ENCODE data around the gene RXRG.
A peak's percentile ranks its signal among the peaks of the same experiment; 100 is the strongest.

Gene RXRG

DNA sequence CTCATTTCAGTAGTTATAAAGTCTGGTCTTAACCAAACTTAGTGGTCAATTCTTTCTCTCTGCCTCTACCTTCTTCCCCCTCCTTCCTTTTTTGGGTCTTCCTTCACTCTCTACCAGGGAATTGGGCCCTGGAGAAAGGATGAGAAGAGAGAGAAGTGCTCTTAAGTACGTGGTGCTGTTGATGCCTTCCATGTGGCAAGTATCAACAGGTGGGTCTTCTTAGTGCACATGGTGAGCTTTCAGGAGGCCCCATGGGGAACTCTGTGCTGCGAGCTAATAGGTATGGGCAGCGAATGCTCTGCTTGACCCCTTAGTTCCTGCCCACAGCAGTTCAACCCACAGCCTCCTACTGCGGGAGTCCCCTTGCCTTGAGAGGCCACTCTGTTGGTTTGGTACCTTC, 49.0 kb downstream of the RXRG start:
- H3K27me3 ChIP-seq (ENCODE audit: control insufficient read depth in 1 of 2, insufficient read depth in 2 of 2, low read length in 2 of 2) = peaks cover 3 to 10% of the 10 kb centered on the region in 2 donors
- peaks cover 0 to 11% of the 10 kb centered on the region in 2 donors for H3K4me1 ChIP-seq (ENCODE audit: control insufficient read depth in 1 of 2, insufficient read depth in 2 of 2, low read length in 2 of 2)
- no peaks in the 10 kb centered on the region for H3K36me3 ChIP-seq (ENCODE audit: control insufficient read depth in 1 of 2, insufficient read depth in 2 of 2, low read length in 2 of 2)
- H3K27ac ChIP-seq (ENCODE audit: low read depth, low read length) = no peak overlapping the region
- H3K9me3 ChIP-seq (ENCODE audit: control insufficient read depth in 1 of 2, low read length in 2 of 2) = no peaks in the 10 kb centered on the region
- H3K9ac ChIP-seq (ENCODE audit: low read depth in 1 of 2, low read length in 2 of 2) = no peak overlapping the region
- no peak overlapping the region for H3K4me3 ChIP-seq (ENCODE audit: low read depth in 1 of 2, low read length in 2 of 2)

DNA sequence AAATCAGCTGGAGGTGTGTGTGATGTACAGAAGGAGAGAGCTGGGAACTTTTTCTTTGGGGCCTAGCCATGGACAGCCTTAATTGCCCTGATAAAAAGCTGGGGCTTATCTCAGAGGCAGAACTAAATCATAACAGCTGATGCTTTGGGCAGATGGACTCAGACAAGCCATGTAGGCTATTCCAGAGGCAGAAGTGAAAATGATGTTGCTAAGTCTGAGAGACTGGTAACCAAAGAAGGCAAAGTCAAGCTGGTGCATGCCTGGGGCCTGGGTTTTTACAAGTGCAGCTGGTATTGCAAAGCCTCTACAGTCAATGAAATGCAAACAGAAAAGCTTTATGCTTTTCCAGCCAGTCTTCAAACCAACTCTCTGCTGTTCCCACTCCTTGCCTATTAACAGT, 49.4 kb downstream of the RXRG start:
- Histone ChIP-seq H3K27ac (ENCODE audit: low read depth, low read length) (no peak overlapping the region), H3K9me3 (ENCODE audit: control insufficient read depth in 1 of 2, low read length in 2 of 2) (no peaks in the 10 kb centered on the region), H3K9ac (ENCODE audit: low read depth in 1 of 2, low read length in 2 of 2) (no peak overlapping the region), H3K4me3 (ENCODE audit: low read depth in 1 of 2, low read length in 2 of 2) (no peak overlapping the region), H3K36me3 (ENCODE audit: control insufficient read depth in 1 of 2, insufficient read depth in 2 of 2, low read length in 2 of 2) (no peaks in the 10 kb centered on the region), H3K4me1 (ENCODE audit: control insufficient read depth in 1 of 2, insufficient read depth in 2 of 2, low read length in 2 of 2) (peaks cover 0 to 11% of the 10 kb centered on the region in 2 donors), H3K27me3 (ENCODE audit: control insufficient read depth in 1 of 2, insufficient read depth in 2 of 2, low read length in 2 of 2) (peaks cover 3 to 10% of the 10 kb centered on the region in 2 donors)

DNA sequence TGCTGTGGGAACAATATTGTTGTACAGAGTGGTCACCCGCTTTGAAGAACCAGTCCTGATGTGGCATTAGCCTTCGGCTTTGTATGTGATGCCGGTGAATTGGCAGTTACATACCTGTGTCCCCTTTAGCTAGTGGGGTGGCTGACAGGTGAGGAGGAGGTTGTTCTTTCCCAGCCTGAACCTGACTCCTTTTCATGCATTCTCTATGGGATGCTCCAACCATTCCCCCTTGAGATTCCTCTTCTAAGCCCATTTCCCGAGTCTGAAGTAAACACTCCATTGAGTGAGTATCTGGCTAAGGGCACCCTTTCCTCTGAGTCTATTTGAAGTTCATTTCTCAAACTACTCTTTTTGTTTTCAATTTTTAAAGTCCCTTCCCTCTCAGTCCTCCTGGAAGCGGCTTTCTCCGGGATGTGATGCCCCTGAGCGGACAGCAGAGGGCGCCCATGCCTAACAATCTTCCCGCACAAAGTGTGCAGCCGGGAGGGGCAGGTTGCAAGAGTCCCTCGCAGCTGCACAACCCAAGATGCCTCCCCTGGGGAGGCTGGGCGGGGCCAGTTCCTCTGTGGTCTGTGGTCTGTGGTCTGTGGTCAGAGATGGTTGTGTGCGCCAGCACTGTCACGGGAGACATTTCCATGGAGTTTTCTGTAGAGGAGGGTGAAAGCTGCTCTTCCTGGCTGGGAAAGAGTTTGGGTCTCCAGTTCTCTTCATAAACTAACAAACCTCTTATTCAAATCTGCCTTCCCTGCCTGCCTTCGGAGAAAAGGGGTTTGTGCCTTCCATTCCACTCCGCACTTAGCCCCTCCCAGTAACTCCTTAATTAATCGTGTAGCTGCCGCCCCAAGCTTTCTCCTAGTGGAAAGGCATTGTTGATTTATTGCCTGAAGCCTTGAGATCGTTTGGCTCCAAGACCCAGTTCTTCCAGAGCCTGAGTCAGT, 52.0 kb downstream of the RXRG start:
- Histone ChIP-seq H3K36me3 (ENCODE audit: control insufficient read depth in 1 of 2, insufficient read depth in 2 of 2, low read length in 2 of 2) (no peaks in the 10 kb centered on the region), H3K27me3 (ENCODE audit: control insufficient read depth in 1 of 2, insufficient read depth in 2 of 2, low read length in 2 of 2) (peaks cover 15 to 20% of the 10 kb centered on the region in 2 donors), H3K9ac (ENCODE audit: low read depth in 1 of 2, low read length in 2 of 2) (peak overlapping the region in 1 of 2 donors; percentile 18), H3K9me3 (ENCODE audit: control insufficient read depth in 1 of 2, low read length in 2 of 2) (no peaks in the 10 kb centered on the region), H3K27ac (ENCODE audit: low read depth, low read length) (no peak overlapping the region), H3K4me3 (ENCODE audit: low read depth in 1 of 2, low read length in 2 of 2) (peak overlapping the region in 1 of 2 donors; percentile 53), H3K4me1 (ENCODE audit: control insufficient read depth in 1 of 2, insufficient read depth in 2 of 2, low read length in 2 of 2) (peaks cover 0 to 11% of the 10 kb centered on the region in 2 donors)

DNA sequence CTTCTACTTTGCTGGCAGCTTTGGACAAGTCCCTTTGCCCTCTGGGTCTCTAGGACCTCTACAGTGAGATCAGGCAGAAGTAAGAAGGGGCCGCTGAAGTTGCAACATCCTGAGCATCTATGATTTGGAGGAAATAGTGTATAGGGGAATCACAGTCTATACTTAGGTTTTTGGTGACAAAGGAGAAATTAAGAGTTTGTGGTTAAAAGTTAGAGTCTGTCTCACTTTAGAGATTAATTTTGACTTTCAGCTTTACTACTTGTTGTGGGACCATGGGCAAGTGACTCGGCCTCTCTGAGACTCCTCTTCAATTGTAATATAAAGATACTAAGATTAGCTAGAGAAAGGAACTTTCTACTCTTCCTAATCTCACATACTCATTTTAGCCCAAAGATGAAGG, 55.3 kb downstream of the RXRG start:
- Histone ChIP-seq H3K27me3 (ENCODE audit: control insufficient read depth in 1 of 2, insufficient read depth in 2 of 2, low read length in 2 of 2) (peaks cover 18 to 27% of the 10 kb centered on the region in 2 donors), H3K27ac (ENCODE audit: low read depth, low read length) (no peak overlapping the region), H3K4me3 (ENCODE audit: low read depth in 1 of 2, low read length in 2 of 2) (no peak overlapping the region), H3K9me3 (ENCODE audit: control insufficient read depth in 1 of 2, low read length in 2 of 2) (no peaks in the 10 kb centered on the region), H3K4me1 (ENCODE audit: control insufficient read depth in 1 of 2, insufficient read depth in 2 of 2, low read length in 2 of 2) (peaks cover 0 to 11% of the 10 kb centered on the region in 2 donors), H3K36me3 (ENCODE audit: control insufficient read depth in 1 of 2, insufficient read depth in 2 of 2, low read length in 2 of 2) (no peaks in the 10 kb centered on the region), H3K9ac (ENCODE audit: low read depth in 1 of 2, low read length in 2 of 2) (no peak overlapping the region)

DNA sequence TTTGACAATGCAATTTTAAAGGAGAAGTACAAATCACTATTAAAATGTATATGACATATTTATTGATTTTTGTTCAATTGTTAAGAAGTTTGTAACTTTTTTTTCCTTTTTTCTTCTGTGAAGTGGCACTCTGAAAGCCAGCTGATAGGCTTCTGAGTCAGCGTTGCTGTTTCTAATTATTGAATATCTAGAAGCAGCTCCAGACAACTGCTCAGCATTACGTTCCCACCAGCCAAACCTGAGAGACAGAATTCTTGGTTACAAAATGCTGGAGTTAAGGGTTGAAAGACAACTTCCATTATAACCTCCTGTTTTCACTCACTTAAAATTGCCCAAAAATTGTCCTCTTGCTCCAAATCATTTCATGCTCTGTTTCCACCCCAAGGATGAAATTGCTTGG, 57.0 kb downstream of the RXRG start:
- H3K4me3 ChIP-seq (ENCODE audit: low read depth in 1 of 2, low read length in 2 of 2) = no peak overlapping the region
- peaks cover 0 to 5% of the 10 kb centered on the region in 2 donors for H3K4me1 ChIP-seq (ENCODE audit: control insufficient read depth in 1 of 2, insufficient read depth in 2 of 2, low read length in 2 of 2)
- no peaks in the 10 kb centered on the region for H3K36me3 ChIP-seq (ENCODE audit: control insufficient read depth in 1 of 2, insufficient read depth in 2 of 2, low read length in 2 of 2)
- H3K27me3 ChIP-seq (ENCODE audit: control insufficient read depth in 1 of 2, insufficient read depth in 2 of 2, low read length in 2 of 2) = peaks cover 15 to 19% of the 10 kb centered on the region in 2 donors
- H3K9me3 ChIP-seq (ENCODE audit: control insufficient read depth in 1 of 2, low read length in 2 of 2) = no peaks in the 10 kb centered on the region
- no peak overlapping the region for H3K27ac ChIP-seq (ENCODE audit: low read depth, low read length)
- no peak overlapping the region for H3K9ac ChIP-seq (ENCODE audit: low read depth in 1 of 2, low read length in 2 of 2)

DNA sequence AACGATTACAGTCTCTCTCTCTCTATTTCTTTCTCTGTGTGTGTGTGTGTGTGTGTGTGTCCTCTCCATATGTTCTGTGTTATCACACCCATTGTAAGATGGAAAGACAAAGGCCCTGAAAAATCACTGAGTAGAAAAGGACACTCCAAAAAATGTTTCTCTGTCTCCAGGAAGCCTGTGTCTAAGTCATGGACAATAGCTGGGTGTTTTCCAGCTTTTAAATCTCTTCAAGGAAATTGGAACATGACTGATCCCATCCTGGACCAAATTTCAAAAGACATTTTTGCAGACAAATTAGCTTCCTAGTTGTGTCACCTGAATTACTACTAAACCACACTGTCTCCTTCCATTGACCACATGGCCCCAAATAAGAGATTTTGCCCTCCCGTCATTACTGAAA, 57.4 kb downstream of the RXRG start:
- Histone ChIP-seq H3K9me3 (ENCODE audit: control insufficient read depth in 1 of 2, low read length in 2 of 2) (no peaks in the 10 kb centered on the region), H3K36me3 (ENCODE audit: control insufficient read depth in 1 of 2, insufficient read depth in 2 of 2, low read length in 2 of 2) (no peaks in the 10 kb centered on the region), H3K27ac (ENCODE audit: low read depth, low read length) (no peak overlapping the region), H3K4me1 (ENCODE audit: control insufficient read depth in 1 of 2, insufficient read depth in 2 of 2, low read length in 2 of 2) (peaks cover 0 to under 1% of the 10 kb centered on the region in 2 donors), H3K4me3 (ENCODE audit: low read depth in 1 of 2, low read length in 2 of 2) (no peak overlapping the region), H3K27me3 (ENCODE audit: control insufficient read depth in 1 of 2, insufficient read depth in 2 of 2, low read length in 2 of 2) (peaks cover 15 to 19% of the 10 kb centered on the region in 2 donors), H3K9ac (ENCODE audit: low read depth in 1 of 2, low read length in 2 of 2) (no peak overlapping the region)

DNA sequence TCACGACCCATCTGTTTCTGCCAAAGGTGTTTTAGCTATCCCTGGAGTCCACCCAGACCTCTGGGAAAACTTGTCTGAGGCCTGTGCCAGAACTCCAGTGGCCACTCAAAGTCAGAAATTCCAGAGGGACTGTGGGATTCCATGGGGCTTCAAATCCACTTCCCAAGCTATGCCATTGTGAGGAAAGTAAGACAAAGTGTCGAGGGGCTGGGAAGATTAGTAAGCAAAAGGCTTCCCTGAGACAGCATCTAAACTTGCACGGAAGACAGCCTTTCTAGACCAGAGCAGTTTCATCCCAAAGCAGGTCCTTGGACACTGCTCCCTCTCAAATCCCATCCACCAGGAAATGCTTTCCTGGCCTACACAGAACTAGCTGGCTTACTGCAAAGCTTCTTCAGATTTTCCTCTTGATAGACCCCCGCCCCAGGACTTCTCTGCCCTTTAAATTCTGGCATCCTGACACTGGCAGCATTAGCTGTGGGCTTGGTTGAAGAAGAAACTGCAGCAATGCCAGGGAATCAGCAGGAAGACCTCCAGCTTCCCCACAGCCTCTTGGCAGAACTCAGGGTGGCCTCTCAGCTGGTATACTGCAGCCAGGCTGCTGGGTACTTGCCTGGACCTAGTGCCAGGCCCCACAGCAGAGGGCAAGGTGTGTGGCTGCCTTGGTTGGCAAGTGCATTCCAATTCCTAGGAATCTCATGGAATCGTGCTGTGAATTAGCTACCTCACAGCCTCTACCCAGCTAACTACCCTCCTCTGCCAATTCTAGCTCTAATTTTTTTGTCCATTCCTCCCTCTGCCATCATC, 61.1 kb downstream of the RXRG start:
- no peak overlapping the region for H3K9ac ChIP-seq (ENCODE audit: low read depth in 1 of 2, low read length in 2 of 2)

DNA sequence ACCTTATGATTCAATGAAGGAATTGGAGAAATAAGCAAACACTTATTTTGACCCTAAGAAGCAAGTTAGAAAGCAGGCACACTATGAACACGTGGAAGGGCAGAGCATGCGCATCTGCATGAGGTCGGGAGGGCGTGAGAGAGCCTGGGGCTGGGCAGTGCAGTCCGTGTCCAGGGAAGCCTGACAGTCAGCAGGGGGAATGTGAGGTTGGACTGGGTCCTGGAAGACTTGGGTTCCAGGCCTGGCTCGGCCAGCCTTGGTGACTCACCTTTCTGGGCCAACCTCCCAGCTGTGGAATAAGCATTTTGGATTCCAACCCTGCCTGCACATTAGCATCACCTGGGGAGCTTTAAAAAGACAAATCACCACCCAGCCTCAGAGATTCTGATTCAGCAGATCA, 61.9 kb downstream of the RXRG start:
- Histone ChIP-seq H3K9me3 (ENCODE audit: control insufficient read depth in 1 of 2, low read length in 2 of 2) (no peaks in the 10 kb centered on the region), H3K4me1 (ENCODE audit: control insufficient read depth in 1 of 2, insufficient read depth in 2 of 2, low read length in 2 of 2) (no peaks in the 10 kb centered on the region), H3K9ac (ENCODE audit: low read depth in 1 of 2, low read length in 2 of 2) (no peak overlapping the region), H3K4me3 (ENCODE audit: low read depth in 1 of 2, low read length in 2 of 2) (no peak overlapping the region), H3K36me3 (ENCODE audit: control insufficient read depth in 1 of 2, insufficient read depth in 2 of 2, low read length in 2 of 2) (no peaks in the 10 kb centered on the region), H3K27ac (ENCODE audit: low read depth, low read length) (no peak overlapping the region), H3K27me3 (ENCODE audit: control insufficient read depth in 1 of 2, insufficient read depth in 2 of 2, low read length in 2 of 2) (peaks cover 3 to 10% of the 10 kb centered on the region in 2 donors)

More for the DNA sequence above, 61.1 kb downstream of the RXRG start:
- Histone ChIP-seq H3K4me1 (ENCODE audit: control insufficient read depth in 1 of 2, insufficient read depth in 2 of 2, low read length in 2 of 2) (no peaks in the 10 kb centered on the region), H3K36me3 (ENCODE audit: control insufficient read depth in 1 of 2, insufficient read depth in 2 of 2, low read length in 2 of 2) (no peaks in the 10 kb centered on the region), H3K9me3 (ENCODE audit: control insufficient read depth in 1 of 2, low read length in 2 of 2) (no peaks in the 10 kb centered on the region), H3K4me3 (ENCODE audit: low read depth in 1 of 2, low read length in 2 of 2) (no peak overlapping the region), H3K27ac (ENCODE audit: low read depth, low read length) (no peak overlapping the region), H3K27me3 (ENCODE audit: control insufficient read depth in 1 of 2, insufficient read depth in 2 of 2, low read length in 2 of 2) (peaks cover 5 to 13% of the 10 kb centered on the region in 2 donors)

DNA sequence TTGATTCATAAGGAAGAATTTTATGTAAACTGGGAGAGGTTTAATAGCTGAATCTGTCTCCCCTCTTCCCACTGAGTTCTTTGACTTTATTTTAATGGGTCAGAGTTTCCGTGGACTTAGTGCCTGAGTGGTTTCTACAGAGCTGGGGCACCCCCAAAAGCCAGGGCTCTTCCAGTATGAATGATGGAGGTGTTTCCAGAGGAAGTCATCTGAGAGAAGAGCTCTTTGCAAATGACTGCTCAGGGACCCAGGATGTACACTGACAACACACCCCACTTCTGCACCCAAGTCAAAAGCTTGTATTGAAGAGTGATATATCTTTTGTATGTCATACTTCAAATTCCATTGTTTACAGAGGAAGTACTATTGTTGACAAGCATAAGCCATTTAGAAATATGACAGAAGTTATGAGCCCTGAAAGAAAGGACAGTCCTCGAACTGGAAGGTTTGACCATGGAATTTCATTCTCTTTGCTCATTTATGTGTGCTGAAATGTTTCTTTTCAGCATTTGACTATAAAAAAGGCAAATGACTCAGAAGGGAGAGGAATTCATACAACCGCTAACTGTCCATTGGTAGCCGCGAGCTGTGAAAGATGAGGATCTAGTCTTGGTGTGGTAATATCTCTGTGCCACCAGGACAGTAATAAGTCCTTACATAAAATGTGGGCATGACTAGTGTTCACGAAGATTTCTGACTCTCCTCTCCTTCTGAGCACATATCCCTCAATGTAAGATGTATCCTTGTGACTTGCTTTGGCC, 63.0 kb downstream of the RXRG start:
- Histone ChIP-seq H3K4me1 (ENCODE audit: control insufficient read depth in 1 of 2, insufficient read depth in 2 of 2, low read length in 2 of 2) (peaks cover 0 to 1% of the 10 kb centered on the region in 2 donors), H3K36me3 (ENCODE audit: control insufficient read depth in 1 of 2, insufficient read depth in 2 of 2, low read length in 2 of 2) (no peaks in the 10 kb centered on the region), H3K27me3 (ENCODE audit: control insufficient read depth in 1 of 2, insufficient read depth in 2 of 2, low read length in 2 of 2) (peaks cover under 1 to 8% of the 10 kb centered on the region in 2 donors), H3K27ac (ENCODE audit: low read depth, low read length) (no peak overlapping the region), H3K9me3 (ENCODE audit: control insufficient read depth in 1 of 2, low read length in 2 of 2) (no peaks in the 10 kb centered on the region), H3K9ac (ENCODE audit: low read depth in 1 of 2, low read length in 2 of 2) (no peak overlapping the region), H3K4me3 (ENCODE audit: low read depth in 1 of 2, low read length in 2 of 2) (no peak overlapping the region)
